ENCODE data around the gene PCDH9. TPM values are rescaled to one million over a fixed set of nuclear protein-coding genes. Genes with fewer than 3 reads are reported as not detected.

PCDH9 gene
- total RNA-seq, 1 experiment from 2014 or later: under 0.01 TPM

DNA sequence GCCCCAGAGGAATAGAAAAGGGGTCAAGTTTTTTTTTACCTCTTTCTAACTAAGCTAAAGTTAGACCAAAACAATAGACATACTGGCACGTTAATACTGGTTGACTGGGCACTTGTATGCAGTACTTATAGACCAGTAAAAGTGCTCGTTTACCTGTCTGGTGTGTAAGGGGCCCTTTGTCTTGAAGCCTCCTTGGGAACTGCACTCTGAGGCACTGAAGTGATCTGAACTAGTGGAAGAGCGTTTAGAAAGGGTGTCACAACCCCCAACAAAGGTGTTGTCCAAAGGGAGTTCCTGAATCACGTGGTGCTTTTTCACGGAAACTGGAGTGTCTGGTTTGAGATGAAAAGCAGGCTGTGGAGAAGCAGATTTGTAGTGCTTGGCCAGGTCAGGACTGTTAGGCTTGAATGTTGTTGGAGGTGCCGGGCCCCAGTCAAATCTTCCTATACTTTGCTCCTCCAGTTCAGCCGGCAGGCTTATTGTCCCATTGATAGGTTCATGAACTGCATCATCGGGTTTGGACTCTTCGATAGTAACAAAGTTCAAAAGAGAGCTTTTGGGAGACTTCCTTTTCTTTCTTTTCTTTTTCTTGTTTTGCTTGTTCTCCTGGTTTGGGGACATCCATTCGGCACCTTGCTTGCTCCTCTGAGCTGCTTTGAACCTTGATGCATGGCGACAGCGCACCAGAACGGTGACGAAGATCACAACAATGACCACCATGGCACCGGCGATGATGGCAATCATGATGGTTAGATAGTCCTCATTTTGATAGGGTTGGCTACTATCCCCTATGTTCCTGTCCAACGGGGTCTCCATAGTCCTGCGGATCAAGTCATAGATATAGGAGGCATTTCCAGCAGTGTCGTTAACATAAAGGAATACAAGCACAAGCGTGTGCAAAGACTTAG, 4.6 kb downstream of the PCDH9 start:
- no peak for DNase-seq (ENCODE audit: low read depth)

- peak; percentile 56 for DNase-seq (ENCODE audit: low read depth)
Measured at GRCh38 chr13:67224148-67224846, 5.8 kb downstream of the PCDH9 start.

DNA sequence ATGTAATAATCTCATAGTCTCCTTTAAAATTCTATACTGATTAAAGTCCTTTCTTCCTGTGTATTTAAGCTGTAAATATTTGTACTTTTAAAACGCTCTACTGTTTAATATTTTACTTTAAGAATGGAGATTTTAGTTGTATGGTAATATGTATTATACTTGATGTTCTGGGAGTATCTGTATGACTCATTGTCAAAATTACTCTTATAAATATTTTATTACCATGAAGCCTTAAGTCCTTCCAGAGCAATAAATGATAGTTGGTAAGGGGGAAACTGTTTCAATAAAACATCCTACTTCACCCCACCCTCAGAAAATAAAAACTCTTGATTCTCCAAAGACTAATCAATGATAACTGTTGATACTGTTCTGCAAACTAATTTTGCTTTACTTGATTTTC, 6.4 kb downstream of the PCDH9 start:
- no peak for DNase-seq (ENCODE audit: low read depth)

GRCh38 chr13:67223024-67223423, 7.1 kb downstream of the PCDH9 start:
- no peak for DNase-seq (ENCODE audit: low read depth)

DNA sequence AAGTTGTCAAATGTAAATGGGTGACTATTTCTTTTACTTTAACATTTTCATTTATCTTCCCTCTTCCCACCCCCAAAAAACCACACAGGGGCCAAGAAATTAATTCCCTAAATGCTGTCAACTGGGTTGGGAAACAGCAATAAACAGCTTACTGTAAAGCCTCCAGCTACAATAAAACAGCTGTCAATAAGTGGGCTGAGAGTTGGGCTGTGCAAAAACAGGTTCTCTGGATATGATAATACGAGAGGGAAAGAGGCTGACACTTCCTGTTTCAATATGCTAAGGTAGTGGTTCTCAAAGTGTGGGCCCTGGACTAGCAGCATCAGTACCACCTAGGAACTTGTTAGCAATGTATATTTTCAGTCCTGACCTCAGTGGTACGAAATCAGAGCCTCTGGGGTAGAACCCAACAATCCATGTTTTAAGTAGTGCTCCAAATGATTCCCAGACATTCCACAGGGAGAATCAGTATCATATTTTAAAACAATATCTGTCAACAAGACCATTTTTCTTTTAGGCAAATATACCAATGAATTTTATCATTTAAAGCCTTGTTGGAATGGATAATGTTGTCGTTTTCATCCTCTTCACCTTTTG, 8.4 kb downstream of the PCDH9 start:
- DNase-seq (ENCODE audit: low read depth): no peak

DNA sequence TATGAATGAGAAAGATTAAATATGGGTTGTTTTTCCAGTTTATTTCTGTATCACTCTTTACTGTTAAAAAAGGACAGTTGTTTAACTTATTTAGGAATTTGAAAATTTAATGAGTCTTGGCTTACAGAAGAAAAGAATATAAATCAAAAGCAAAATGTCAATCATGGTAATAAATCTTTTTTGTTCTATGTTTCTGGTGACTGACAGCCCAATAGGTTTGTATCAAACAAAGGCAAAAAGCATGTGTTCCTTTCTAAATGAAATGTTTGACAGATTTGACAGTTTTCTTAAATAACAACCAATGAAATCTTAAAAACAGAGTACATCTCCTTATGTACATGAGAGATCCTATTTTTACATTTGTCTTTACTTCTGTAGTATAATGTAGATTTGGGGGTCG, 11.0 kb downstream of the PCDH9 start:
- no peak for DNase-seq (ENCODE audit: low read depth)

DNA sequence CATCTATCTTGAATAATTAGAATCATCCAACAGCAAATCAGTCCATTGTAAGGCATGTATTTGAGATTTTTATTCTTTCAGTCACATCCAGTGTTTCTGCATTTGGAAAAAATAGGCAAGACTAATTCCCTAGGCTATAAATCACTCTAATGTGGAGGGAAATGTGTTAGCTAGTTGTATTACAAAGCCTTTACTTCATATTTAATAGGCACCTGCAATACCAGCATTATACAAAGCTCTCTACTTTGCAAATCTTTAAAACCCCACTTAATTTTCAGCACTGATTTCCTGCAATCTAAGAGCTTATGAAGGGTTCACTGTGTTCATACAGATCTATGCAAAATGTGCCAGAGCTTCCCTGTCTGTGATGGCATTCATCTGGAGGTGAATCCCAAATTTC, 12.3 kb downstream of the PCDH9 start:
- no peak for DNase-seq (ENCODE audit: low read depth)

DNA sequence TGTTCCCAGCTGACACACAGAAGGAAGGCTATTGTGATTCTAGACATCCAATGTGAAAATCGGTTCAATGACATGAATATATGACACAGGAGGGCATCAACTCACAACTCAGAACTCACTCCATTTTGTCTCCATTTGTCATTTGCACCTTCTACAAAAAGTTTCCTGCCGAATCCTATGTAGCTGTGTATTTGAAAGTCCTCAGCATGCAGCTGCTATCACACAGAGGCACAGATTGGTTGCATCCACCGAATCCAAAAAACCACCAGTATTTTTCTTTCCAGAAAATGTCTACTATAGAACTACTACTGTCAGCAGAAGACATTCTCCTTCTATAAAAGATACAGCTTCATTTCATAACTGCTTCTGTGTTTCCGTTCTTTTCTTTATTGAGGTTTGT, 13.3 kb downstream of the PCDH9 start:
- no peak for DNase-seq (ENCODE audit: low read depth)

GRCh38 chr13:67210208-67210607, 19.9 kb downstream of the PCDH9 start:
- DNase-seq (ENCODE audit: low read depth): no peak

DNA sequence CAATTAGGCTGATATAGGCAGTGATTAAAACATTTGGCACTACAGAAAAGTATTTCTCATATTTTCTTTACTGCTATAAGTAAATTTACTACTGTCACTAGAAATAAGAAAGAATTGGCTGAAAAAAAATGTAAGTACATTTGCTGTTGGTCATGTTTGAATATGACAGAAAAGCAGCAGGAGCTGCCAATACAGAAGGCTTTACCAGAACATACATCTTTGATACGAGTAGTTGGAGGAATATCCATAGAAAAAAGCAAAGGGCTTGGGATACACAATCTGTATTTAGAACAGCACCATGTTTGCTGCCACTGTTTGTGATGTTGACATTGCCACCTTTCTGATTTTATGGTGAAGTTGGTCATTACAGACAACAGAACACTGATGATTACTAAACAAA, 21.6 kb downstream of the PCDH9 start:
- no peak for DNase-seq (ENCODE audit: low read depth)

- no peak for DNase-seq (ENCODE audit: low read depth)
Measured at GRCh38 chr13:67204764-67205163, 25.4 kb downstream of the PCDH9 start.

DNA sequence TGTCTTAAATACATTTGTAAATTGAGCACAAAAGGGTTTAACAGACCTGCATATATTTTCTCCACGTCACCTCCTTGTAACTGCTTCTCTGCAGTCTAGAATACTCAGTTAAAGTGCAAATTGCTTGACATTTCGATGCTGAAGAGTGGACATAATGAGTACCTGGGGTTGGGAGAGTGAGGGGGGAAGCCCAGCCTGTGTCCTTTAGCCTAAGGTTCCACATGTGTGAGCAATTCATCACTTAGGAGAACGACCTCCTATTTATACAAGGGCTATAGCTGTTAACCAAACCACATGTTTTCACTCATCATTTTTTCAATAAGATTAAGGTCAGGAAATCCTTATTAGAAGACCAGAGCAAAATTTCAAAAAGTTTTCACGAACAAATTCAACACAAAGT, 29.5 kb downstream of the PCDH9 start:
- no peak for DNase-seq (ENCODE audit: low read depth)

- no peak for DNase-seq (ENCODE audit: low read depth)
Measured at GRCh38 chr13:67200183-67200582, 30.0 kb downstream of the PCDH9 start.

GRCh38 chr13:67197704-67198103, 32.4 kb downstream of the PCDH9 start:
- no peak for DNase-seq (ENCODE audit: low read depth)

GRCh38 chr13:67193979-67194378, 36.2 kb downstream of the PCDH9 start:
- no peak for DNase-seq (ENCODE audit: low read depth)

DNA sequence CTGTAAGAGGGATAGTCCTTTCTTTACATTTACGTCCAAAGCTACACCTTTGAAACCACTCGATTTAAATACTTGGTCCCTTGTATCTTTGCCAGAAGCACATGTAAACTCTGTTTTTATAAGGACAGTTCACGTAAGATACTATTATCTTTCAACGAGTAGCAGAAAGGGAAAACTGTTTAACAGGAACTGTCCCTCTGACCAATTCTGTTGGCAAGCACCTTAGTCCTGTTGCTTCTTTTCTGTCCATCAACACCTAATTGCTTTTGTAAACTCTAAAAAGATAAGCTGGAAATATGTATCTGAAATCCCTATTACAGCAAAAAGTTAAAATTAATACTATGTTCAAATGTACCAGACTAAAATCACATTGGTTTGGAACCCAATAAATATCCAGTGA, 37.4 kb downstream of the PCDH9 start:
- no peak for DNase-seq (ENCODE audit: low read depth)

DNA sequence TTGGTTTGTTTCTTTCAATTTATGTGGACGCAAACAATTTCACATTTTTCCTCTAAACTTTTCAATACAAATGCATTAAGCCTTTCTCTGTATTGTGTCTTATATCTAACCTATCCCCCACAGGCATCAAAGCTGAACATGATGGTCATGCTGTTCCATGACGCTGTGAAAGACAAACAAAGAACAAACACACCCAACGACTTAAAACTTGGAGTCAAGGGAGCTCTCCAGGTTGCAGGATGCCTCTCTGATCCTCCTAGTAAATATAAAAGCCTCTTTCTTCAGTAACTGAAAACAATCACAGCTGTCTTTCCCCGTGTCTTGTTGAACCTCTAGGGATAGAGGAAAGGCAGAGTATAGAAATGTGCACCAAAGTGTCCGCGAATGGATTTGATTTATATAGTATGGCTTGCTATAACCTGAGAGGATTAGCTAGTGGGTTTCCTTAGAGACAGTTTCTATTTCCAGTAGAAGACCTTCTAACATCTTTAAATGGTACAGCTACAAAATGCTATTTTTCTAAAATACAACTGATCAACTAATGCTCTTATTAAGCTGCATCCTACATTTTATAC, 43.1 kb downstream of the PCDH9 start:
- DNase-seq (ENCODE audit: low read depth): no peak

- peak; percentile 0 for DNase-seq (ENCODE audit: low read depth)
Measured at GRCh38 chr13:67184247-67184646, 45.9 kb downstream of the PCDH9 start.

GRCh38 chr13:67183151-67183550, 47.0 kb downstream of the PCDH9 start:
- no peak for DNase-seq (ENCODE audit: low read depth)

GRCh38 chr13:67175836-67176459, 54.2 kb downstream of the PCDH9 start:
- DNase-seq (ENCODE audit: low read depth): no peak

- DNase-seq (ENCODE audit: low read depth): no peak
Measured at GRCh38 chr13:67168384-67168783, 61.8 kb downstream of the PCDH9 start.

- no peak for DNase-seq (ENCODE audit: low read depth)
Measured at GRCh38 chr13:67167420-67167819, 62.7 kb downstream of the PCDH9 start.

All from Daoy (cell line).